Hematopoietic multipotent progenitor cell treated with erythropoietin and hydrocortisone succinate and interleukin-3 and kit ligand, for 17 days (in vitro differentiated cells): Measurements from ENCODE around the gene PAX8.

ENCODE experiments used
- DNase-seq: peaks from one replicate; pipeline ENCODE4 v3.0.0-alpha.2; 2015; ENCODE audit warnings: low spot score

The PAX8 gene

GRCh38 chr2:113236367-113237159 is 42.2 kb downstream of the PAX8 start:
- DNase-seq, result no peak

- DNase-seq, result peak; percentile 46
Measured at GRCh38 chr2:113235347-113236226, 43.1 kb downstream of the PAX8 start.

- no peak for DNase-seq
Measured at GRCh38 chr2:113234721-113235346, 43.9 kb downstream of the PAX8 start.

GRCh38 chr2:113233593-113234550 is 44.8 kb downstream of the PAX8 start:
- DNase-seq, result no peak

- no peak for DNase-seq
Measured at GRCh38 chr2:113232740-113233139, 46.0 kb downstream of the PAX8 start.

- no peak for DNase-seq
Measured at GRCh38 chr2:113232123-113232522, 46.6 kb downstream of the PAX8 start.

GRCh38 chr2:113231064-113231463 is 47.7 kb downstream of the PAX8 start:
- no peak for DNase-seq

GRCh38 chr2:113230531-113230930 is 48.2 kb downstream of the PAX8 start:
- no peak for DNase-seq

GRCh38 chr2:113229795-113230194 is 48.9 kb downstream of the PAX8 start:
- DNase-seq, result no peak

GRCh38 chr2:113228991-113229716 is 49.6 kb downstream of the PAX8 start:
- no peak for DNase-seq

- no peak for DNase-seq
Measured at GRCh38 chr2:113228351-113228750, 50.4 kb downstream of the PAX8 start.

GRCh38 chr2:113227698-113228097 is 51.0 kb downstream of the PAX8 start:
- DNase-seq, result no peak

GRCh38 chr2:113227290-113227689 is 51.4 kb downstream of the PAX8 start:
- no peak for DNase-seq

GRCh38 chr2:113226462-113226861 is 52.3 kb downstream of the PAX8 start:
- DNase-seq, result no peak

GRCh38 chr2:113225263-113226259 is 53.2 kb downstream of the PAX8 start:
- DNase-seq, result no peak

GRCh38 chr2:113224647-113225236 is 54.0 kb downstream of the PAX8 start:
- no peak for DNase-seq

GRCh38 chr2:113223813-113224212 is 54.9 kb downstream of the PAX8 start:
- no peak for DNase-seq

GRCh38 chr2:113221846-113222245 is 56.9 kb downstream of the PAX8 start:
- no peak for DNase-seq
